GM18517 (cell line): ENCODE results near the gene PPFIA4.

Source experiments
- ATAC-seq: cut with Tn5 transposase; IDR thresholded peaks from one replicate; pipeline ENCODE4 v1.9.1; 2021; ENCODE audit warnings: mild to moderate bottlenecking, moderate library complexity; ENCODE audit not compliant: unreplicated experiment

The PPFIA4 gene

DNA sequence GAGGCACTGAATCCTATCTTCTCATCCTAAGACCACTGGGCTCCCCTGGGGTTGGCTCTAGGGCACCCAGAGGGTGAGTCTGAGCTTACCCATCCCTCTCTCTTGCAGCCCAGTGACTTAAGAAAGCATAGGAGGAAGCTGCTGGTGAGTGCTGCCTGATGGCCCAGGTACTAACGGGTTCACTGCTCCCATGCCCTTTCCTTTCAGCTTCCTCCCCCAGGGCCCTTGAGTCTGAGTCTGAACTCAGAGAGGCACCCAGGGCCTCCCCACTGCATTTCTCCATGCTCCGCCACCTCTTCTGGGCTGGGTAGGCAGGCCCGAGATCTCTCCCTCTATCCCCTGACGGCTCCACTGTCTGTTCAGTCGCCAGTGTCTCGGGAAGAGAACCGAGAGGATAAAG lies 29.7 kb downstream of the PPFIA4 start:
- no peak for ATAC-seq

DNA sequence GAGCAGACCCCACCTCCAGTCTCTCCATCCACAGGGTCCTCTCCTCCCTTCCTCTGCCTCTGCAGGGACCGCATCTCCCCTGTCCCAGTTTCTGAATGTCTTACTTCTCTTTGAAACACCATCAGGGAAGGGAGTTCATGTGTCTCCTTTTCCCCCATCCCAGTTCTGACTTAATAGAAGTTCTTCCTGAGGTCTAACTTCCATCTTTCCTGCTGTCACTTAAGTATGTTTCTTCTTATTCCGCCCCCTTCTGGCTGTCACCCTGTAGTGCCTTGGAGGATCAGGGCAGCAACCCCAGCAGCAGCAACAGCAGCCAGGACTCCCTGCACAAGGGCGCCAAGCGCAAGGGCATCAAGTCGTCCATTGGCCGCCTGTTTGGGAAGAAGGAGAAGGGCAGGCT lies 30.2 kb downstream of the PPFIA4 start:
- ATAC-seq, result no peak

GRCh38 chr1:203057911-203058675 lies 31.8 kb downstream of the PPFIA4 start:
- no peak for ATAC-seq

- no peak for ATAC-seq
Observed at GRCh38 chr1:203058676-203058935, 32.3 kb downstream of the PPFIA4 start.

DNA sequence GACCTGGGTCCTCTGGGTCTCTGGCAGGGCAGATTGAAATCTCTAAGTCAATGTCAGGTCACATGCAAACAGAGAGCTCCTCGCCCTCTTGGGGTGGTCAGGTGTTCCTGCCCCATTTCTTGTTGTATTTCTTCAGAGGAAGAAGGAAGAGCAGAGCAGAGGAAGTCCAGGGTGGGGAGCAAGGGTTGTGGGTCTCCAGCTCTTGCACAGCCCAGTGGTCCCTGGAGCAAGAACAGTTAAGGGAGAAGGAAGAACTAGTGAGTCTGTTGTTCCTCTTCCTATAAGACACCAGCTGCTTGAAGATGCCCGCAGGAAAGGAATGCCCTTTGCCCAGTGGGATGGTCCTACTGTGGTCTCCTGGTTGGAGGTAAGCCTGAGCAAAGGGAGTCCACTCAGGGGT lies 33.2 kb downstream of the PPFIA4 start:
- ATAC-seq, result no peak

GRCh38 chr1:203060115-203060514 lies 33.8 kb downstream of the PPFIA4 start:
- no peak for ATAC-seq

DNA sequence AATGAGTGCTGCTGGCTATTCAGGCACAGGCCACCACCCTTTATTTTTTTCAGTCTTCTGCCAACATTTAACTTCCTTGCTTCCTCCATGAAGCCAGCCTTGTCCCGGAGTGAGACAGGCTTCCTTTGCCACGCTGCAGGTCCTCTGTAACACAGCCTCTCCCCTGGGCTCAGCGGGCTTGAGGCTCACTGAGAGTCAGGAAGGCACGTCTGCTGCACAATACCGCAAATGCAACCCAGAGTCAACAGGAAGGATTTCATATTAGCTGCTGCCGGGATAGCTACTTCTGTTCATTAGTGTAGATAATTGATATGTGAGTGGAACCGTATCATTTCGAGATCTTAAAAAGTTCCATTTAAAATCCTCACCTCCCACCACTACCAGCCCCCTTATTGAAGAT lies 37.0 kb downstream of the PPFIA4 start:
- no peak for ATAC-seq

GRCh38 chr1:203065191-203065590 lies 38.9 kb downstream of the PPFIA4 start:
- ATAC-seq, result no peak

DNA sequence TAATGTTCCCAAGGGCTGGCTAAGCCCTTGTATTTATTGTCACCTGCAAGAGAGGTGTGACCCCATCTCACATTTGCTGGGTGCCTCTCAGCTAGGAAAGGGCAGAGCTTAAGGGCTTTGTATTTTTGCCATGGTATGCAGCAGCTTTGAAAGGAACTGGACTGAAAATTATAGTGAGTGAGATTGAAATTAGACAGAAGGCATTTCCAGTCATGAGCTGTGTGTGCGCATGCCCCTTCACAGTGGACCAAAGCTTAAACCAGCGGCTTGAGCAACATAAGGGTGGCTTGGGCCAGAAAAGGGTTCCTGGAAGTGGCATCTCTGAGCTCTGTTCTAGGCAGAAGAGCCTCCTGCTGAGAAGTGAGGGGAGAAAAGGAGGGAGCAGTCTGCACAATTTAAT lies 39.7 kb downstream of the PPFIA4 start:
- ATAC-seq, result no peak

- ATAC-seq, result no peak
Observed at GRCh38 chr1:203066965-203067364, 40.7 kb downstream of the PPFIA4 start.

GRCh38 chr1:203069030-203069747 lies 42.9 kb downstream of the PPFIA4 start:
- ATAC-seq, result no peak

DNA sequence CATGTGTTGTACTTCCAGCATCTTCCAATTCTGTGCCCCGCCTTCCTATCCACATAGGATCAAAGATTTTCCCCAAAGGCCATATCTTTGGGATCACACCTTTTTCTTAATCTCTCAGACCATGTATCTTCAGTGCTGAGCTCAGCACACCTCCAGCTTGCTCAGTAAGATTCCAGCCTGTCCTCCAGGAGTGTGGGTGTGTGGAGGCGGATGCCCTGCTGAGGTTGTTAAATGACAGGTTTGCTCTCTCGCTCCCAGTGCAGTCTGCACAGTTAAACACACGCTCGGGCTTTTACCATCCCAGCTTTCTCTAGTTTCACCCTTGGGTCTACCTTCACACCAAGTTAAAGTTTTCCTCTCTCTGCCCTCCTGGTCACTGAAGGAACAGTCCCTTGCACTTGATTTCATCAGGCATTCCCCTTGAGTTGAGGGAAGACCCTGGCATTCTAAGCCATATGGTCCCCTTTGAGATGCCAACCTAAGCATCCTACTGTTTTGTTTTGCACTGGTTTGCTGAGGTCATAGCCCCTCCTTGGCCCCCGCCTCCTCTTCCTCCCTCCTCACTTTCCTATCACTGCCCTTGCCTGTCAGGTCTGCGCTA lies 45.8 kb downstream of the PPFIA4 start:
- no peak for ATAC-seq

GRCh38 chr1:203072911-203073310 lies 46.6 kb downstream of the PPFIA4 start:
- ATAC-seq, result no peak

DNA sequence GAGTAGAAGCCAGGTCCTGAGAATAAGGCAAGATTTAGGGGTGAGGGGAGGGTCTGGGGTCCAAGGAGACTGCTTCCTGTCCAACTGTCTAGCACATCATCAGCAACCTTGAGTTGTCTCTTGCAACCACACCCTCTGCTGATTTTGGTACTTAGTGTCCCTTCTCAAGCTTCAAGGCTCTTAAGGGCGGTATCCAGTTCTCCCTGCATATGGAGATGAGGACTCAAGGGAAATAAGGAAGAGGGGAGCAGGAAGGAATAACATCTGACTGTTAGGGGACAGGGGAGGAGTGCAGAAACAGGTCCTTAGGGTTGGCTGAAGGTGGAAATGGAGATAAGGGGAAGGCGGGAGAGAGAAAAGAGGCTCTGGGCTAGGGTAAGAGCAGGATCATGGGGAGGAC lies 47.2 kb downstream of the PPFIA4 start:
- no peak for ATAC-seq

DNA sequence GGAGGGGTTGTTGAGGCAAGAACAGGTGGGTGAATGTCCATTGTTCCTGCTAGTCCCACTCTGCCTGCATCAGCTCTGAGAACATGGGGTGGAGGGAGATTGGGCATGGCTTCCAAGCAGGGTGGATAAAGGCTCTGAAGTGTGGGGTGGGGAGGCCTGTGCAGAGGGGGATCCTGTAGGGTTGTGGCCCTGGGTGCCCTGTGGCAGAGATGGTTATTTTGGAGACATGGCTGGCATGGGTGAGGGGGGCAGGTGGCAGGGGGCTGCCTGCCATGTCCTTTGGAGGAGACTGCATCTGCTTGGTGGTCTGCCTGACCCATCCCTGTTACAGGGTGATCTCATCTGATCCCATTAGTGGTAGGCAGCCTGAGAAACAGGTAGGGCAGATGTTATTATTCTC lies 48.3 kb downstream of the PPFIA4 start:
- ATAC-seq, result no peak

DNA sequence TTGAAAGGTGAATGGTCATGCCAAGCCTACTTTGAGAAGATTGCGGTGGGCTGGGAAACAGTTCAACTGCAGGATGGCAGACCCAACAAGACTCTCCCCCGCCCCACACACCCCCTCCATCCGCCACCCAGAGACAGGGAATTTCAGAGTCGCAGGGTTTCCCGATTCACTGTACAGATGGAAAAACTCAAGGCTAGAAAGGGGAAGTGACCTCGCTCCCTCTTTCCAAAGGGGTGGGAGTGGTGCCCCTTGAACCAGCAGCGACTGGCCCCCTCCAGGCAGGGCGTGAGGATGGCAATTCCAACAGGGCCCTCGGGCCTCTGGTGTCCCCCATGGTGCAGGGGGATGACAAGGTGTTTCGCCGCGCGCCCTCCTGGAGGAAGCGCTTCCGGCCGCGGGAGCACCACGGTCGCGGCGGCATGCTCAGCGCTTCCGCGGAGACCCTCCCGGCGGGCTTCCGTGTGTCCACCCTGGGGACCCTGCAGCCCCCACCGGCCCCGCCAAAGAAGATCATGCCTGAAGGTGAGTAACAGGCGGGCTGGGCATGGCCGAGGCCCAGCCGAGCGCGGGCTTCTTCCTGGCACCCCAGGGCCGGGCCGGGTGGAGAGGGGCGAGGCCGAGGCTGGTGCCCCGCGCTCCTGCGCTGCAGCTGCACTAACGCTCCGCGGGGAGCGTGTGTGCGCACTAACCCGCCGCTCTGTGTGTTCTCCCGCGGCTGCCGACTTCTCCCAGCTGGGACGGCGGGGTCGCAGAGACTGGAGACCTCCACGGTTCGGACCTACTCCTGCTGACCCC lies 49.1 kb downstream of the PPFIA4 start:
- ATAC-seq, result no peak

GRCh38 chr1:203076031-203076511 lies 49.8 kb downstream of the PPFIA4 start:
- no peak for ATAC-seq

GRCh38 chr1:203077367-203077766 lies 51.1 kb downstream of the PPFIA4 start:
- no peak for ATAC-seq

- no peak for ATAC-seq
Observed at GRCh38 chr1:203077956-203078355, 51.7 kb downstream of the PPFIA4 start.

DNA sequence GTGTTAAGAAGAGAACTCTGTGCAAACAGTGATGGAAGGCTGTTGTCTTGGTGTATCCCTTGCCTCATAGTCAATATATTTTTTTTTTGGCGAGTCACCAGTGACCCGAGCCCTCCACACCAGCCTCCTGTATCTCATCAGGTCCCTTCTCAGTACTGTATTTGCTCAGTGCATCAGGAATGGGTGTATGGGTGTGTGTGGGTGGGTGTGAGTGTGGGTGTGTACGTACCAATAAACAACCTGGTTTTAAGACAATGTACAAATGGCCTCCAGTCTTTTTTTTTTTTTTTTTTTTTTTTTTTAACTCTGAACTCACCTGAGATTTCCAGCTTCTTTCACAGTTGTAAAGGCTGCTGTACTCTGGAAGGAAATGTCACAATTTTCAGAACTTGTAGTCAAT lies 52.2 kb downstream of the PPFIA4 start:
- no peak for ATAC-seq

DNA sequence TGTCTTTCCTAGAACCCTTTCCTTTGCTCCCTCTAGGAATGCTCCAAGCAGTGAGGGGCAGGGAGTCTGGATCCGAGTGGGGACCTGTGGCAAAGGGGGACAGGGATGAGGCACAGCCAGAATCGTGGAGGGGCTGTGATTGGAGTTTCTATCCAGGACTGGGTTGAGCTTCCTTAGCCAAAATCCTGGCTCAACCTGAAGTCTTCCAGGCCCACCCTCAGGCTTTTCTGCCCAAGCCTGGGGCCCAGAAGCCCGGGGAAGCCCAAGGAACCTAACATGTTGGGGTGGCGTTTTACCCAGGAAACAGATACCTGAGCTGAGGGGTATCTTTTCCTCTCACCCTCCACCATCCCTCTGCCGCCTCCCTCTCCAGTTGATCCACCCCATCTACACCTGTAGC lies 54.2 kb downstream of the PPFIA4 start:
- ATAC-seq, result no peak
